SU-DHL-6 (cell line): ENCODE measurements around the gene ATOX1.

ENCODE experiments used
- EZH2phosphoT487 ChIP-seq: fragments of 200-600 bp; sonication (generic), shearing (Covaris generic); conservative IDR thresholded peaks from 2 replicates; pipeline ENCODE4 v1.6.1; 2018; ENCODE audit warnings: mild to moderate bottlenecking, antibody characterized with exemption, low read length, moderate library complexity, mixed read lengths
- TF ChIP-seq, protein P1 (sequence below): fragments of 200-600 bp; sonication (generic); IDR thresholded peaks from one replicate; pipeline ENCODE4 v1.5.1; 2017; ENCODE audit warnings: antibody characterized with exemption, mild to moderate bottlenecking, low read length, moderate library complexity; ENCODE audit not compliant: insufficient read depth, poor library complexity, severe bottlenecking

DNA sequence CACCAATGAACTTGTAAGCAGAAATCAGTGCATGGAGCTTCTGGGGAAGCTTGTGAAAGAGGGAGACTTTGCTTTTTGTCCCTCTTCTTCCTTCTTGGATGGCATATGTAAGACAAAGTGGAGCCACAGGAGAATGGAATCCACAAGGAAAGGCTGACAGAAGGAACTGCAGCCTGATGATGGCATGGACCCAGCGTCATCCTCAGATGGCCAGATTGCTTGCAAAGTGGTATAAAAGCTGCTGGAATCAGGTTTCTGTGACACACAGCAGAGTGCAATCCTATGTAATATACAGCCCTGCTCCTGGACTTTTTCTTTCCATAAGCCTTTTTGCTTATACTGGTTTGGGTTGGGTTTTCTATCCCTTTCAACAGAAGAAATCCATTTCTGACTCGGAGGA lies 40.3 kb downstream of the ATOX1 start:
- TF ChIP-seq, protein P1, sequence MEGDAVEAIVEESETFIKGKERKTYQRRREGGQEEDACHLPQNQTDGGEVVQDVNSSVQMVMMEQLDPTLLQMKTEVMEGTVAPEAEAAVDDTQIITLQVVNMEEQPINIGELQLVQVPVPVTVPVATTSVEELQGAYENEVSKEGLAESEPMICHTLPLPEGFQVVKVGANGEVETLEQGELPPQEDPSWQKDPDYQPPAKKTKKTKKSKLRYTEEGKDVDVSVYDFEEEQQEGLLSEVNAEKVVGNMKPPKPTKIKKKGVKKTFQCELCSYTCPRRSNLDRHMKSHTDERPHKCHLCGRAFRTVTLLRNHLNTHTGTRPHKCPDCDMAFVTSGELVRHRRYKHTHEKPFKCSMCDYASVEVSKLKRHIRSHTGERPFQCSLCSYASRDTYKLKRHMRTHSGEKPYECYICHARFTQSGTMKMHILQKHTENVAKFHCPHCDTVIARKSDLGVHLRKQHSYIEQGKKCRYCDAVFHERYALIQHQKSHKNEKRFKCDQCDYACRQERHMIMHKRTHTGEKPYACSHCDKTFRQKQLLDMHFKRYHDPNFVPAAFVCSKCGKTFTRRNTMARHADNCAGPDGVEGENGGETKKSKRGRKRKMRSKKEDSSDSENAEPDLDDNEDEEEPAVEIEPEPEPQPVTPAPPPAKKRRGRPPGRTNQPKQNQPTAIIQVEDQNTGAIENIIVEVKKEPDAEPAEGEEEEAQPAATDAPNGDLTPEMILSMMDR, result no peak
- no peak for TF ChIP-seq EZH2phosphoT487
